Memory B cell (primary cell): Measurements from ENCODE around the gene NKX6-2.
"Not testable (repeated sequence)": the region's sequence is repeated elsewhere in the genome, so short reads cannot be mapped to it uniquely, and the experiment has no call there.

Experiments
- ATAC-seq: fragments of 150-1000 bp; cut with Tn5 transposase; 2 replicates; pipeline ENCODE4 v1.10.0; 2021; ENCODE audit warnings: low read depth, mild to moderate bottlenecking, moderate library complexity
- DNase-seq, 2 donors: peaks; one replicate each; pipeline ENCODE4 v3.0.0; 2022; ENCODE audit warnings: low spot score in 2 of 2
- H3K27ac Mint-ChIP-seq: one replicate; pipeline ENCODE4 v1.8.0; 2022; ENCODE audit warnings: mild to moderate bottlenecking, moderate library complexity, mixed read lengths
- H3K27me3 Mint-ChIP-seq: one replicate; pipeline ENCODE4 v1.8.0; 2022; ENCODE audit warnings: mixed read lengths
- H3K36me3 Mint-ChIP-seq: one replicate; pipeline ENCODE4 v1.8.0; 2022; ENCODE audit warnings: mild to moderate bottlenecking, mixed read lengths
- H3K4me1 Mint-ChIP-seq: one replicate; pipeline ENCODE4 v1.8.0; 2022; ENCODE audit warnings: mixed read lengths
- H3K4me3 Mint-ChIP-seq: one replicate; pipeline ENCODE4 v1.8.0; 2022; ENCODE audit warnings: mild to moderate bottlenecking, moderate library complexity, mixed read lengths
- H3K9me3 Mint-ChIP-seq: one replicate; pipeline ENCODE4 v1.8.0; 2022; ENCODE audit warnings: mixed read lengths

The NKX6-2 gene

GRCh38 chr10:132793871-132794849, 8.2 kb upstream of the NKX6-2 start:
- Mint-ChIP-seq H3K9me3 (no peaks in the 10 kb centered on the region), H3K27ac (no peak overlapping the region), H3K4me3 (no peak overlapping the region), H3K4me1 (no peaks in the 10 kb centered on the region), H3K27me3 (peaks cover 10% of the 10 kb centered on the region), H3K36me3 (no peaks in the 10 kb centered on the region)
- DNase-seq, result no peak
- ATAC-seq, result no peak

- peaks cover 10% of the 10 kb centered on the region for H3K27me3 Mint-ChIP-seq
- no peaks in the 10 kb centered on the region for H3K36me3 Mint-ChIP-seq
- H3K4me3 Mint-ChIP-seq, result no peak overlapping the region
- no peak for DNase-seq
- no peak overlapping the region for H3K27ac Mint-ChIP-seq
- H3K4me1 Mint-ChIP-seq, result no peaks in the 10 kb centered on the region
- ATAC-seq, result no peak
- H3K9me3 Mint-ChIP-seq, result no peaks in the 10 kb centered on the region
These were observed 7.3 kb upstream of the NKX6-2 start for GRCh38 chr10:132793213-132793612.

DNA sequence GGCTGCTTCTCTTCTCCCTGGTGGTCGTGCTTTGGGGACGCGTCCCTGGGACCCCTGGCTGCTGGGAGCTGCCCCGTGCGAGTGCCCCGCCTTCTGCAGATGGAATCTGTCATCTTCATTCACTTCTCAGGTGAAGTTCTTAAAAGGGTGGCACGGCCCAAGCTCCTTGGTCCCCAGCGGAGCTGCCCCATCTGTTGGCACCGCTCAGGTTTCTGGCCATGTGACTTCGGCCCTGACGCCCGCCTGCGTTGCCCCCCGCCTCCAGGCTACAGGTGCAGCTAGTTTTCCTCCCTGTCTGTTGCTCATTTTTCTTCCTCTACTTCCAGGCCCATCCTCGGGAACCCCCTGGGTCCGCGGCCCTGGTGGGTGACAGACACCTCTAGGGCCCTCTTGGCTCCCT, 6.8 kb upstream of the NKX6-2 start:
- Mint-ChIP-seq H3K27me3 (peaks cover 10% of the 10 kb centered on the region), H3K9me3 (no peaks in the 10 kb centered on the region), H3K36me3 (no peaks in the 10 kb centered on the region), H3K27ac (no peak overlapping the region), H3K4me3 (no peak overlapping the region), H3K4me1 (no peaks in the 10 kb centered on the region)
- no peak for DNase-seq
- ATAC-seq, result no peak

GRCh38 chr10:132792099-132792498, 6.2 kb upstream of the NKX6-2 start:
- H3K4me3 Mint-ChIP-seq, H3K4me1 Mint-ChIP-seq, H3K27ac Mint-ChIP-seq, DNase-seq, ATAC-seq, H3K9me3 Mint-ChIP-seq, H3K36me3 Mint-ChIP-seq, H3K27me3 Mint-ChIP-seq: not testable (repeated sequence)

DNA sequence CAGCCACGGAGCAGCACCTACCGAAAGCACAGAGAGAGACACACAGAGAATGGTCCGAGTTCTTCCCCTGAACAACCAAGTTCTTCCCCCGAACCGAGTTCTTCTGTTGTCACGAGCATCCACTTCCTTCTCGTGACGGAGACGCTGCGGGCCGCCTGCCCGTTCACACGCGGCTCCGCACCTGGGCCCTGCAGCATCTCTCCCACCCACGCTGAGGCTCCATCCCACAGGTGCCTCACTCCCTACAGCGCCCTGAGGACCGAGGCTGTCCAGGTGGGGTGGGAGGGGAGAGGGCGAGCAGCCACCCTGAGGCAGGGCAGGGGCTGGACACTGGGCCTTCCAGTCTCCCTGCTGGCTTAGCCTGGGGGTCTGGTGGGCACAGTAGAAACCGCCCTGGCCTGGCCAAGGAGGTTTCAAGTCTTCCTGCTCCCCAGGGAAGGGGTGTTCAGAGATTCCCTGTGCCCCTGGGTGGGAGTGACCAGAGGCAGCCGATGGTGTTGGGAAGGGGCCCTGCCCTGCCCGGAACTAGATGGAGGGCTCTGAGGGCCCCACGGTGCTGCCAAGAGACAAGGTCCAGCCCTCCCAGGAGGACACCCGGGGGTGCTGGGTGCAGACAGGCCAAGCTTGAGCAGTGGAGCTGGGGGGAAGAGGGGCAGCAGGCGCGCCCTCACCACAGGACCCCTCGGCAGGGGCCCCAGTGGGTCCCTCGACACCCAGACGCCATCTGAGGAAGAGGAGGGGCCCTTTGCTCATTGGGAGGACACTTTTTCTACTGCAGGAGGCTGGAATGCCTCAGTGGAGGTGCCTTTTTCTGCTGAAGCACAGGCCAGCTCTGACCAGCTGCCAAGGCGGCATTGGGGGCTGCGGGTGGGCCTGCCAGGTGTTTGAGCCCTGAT, 5.2 kb upstream of the NKX6-2 start:
- peaks cover 10% of the 10 kb centered on the region for H3K27me3 Mint-ChIP-seq
- no peaks in the 10 kb centered on the region for H3K4me1 Mint-ChIP-seq
- no peaks in the 10 kb centered on the region for H3K9me3 Mint-ChIP-seq
- H3K4me3 Mint-ChIP-seq, result no peak overlapping the region
- H3K36me3 Mint-ChIP-seq, result no peaks in the 10 kb centered on the region
- no peak for DNase-seq
- ATAC-seq, result peak; percentile 27
- H3K27ac Mint-ChIP-seq, result no peak overlapping the region

GRCh38 chr10:132790470-132790869, 4.5 kb upstream of the NKX6-2 start:
- H3K36me3 Mint-ChIP-seq, result no peaks in the 10 kb centered on the region
- peaks cover 10% of the 10 kb centered on the region for H3K27me3 Mint-ChIP-seq
- H3K4me3 Mint-ChIP-seq, result no peak overlapping the region
- no peaks in the 10 kb centered on the region for H3K4me1 Mint-ChIP-seq
- ATAC-seq (no peak), DNase-seq (no peak)
- no peaks in the 10 kb centered on the region for H3K9me3 Mint-ChIP-seq
- no peak overlapping the region for H3K27ac Mint-ChIP-seq

GRCh38 chr10:132789659-132790148, 3.8 kb upstream of the NKX6-2 start:
- Mint-ChIP-seq H3K9me3 (no peaks in the 10 kb centered on the region), H3K27ac (no peak overlapping the region), H3K36me3 (no peaks in the 10 kb centered on the region), H3K27me3 (peaks cover 10% of the 10 kb centered on the region), H3K4me1 (no peaks in the 10 kb centered on the region), H3K4me3 (no peak overlapping the region)
- DNase-seq, result no peak
- no peak for ATAC-seq

- H3K36me3 Mint-ChIP-seq, result no peaks in the 10 kb centered on the region
- no peak for ATAC-seq
These were observed 2.9 kb upstream of the NKX6-2 start for GRCh38 chr10:132788831-132789219.

GRCh38 chr10:132788180-132788830, 2.4 kb upstream of the NKX6-2 start:
- ATAC-seq (no peak), DNase-seq (no peak)
- peaks cover under 1% of the 10 kb centered on the region for H3K36me3 Mint-ChIP-seq
- no peak overlapping the region for H3K4me3 Mint-ChIP-seq
- no peak overlapping the region for H3K27ac Mint-ChIP-seq
- peaks cover 8% of the 10 kb centered on the region for H3K27me3 Mint-ChIP-seq
- no peaks in the 10 kb centered on the region for H3K4me1 Mint-ChIP-seq
- H3K9me3 Mint-ChIP-seq, result no peaks in the 10 kb centered on the region

More at GRCh38 chr10:132788831-132789219, 2.9 kb upstream of the NKX6-2 start:
- Mint-ChIP-seq H3K27me3 (peaks cover 8% of the 10 kb centered on the region), H3K27ac (no peak overlapping the region), H3K9me3 (no peaks in the 10 kb centered on the region), H3K4me1 (no peaks in the 10 kb centered on the region), H3K4me3 (no peak overlapping the region)
- no peak for DNase-seq

DNA sequence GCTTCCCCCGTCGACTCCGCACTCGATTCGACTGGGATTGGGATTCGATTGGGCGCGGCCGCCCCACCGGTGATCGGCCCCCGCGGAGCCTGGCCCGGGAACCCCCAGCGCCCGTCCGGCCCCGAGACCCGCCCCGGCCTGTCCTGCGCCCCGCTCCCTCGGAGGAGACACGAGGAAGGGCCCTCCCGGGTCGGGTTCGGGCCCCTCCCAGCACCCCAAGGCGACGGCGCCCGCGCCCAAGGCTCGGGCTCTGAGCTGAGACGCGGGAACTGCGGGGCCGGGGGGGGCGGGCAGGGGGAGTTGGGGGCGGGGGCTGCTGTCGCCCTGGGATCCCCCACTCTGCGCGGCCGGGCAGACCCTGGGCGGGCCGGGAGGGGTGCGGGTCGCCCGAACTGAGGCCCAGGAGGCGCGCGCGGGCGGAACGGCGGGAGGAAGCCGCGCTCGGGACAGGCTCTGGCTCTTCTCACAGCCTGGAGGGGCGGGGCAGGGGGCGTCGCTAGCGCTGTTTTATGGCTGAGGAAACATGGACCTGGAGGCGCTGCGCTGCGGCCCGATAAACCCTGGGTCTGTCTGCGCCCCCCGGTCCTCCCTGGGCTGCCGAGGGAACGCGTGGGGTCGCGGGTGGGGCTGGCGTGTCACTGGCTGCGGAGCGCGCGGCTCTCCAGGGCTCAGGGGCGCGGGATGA, 1.7 kb upstream of the NKX6-2 start:
- H3K36me3 Mint-ChIP-seq, result peaks cover 7% of the 10 kb centered on the region
- no peaks in the 10 kb centered on the region for H3K4me1 Mint-ChIP-seq
- ATAC-seq (no peak), DNase-seq (no peak)
- peaks cover 6% of the 10 kb centered on the region for H3K27me3 Mint-ChIP-seq
- H3K9me3 Mint-ChIP-seq, result no peaks in the 10 kb centered on the region
- H3K4me3 Mint-ChIP-seq, result no peak overlapping the region
- H3K27ac Mint-ChIP-seq, result no peak overlapping the region

DNA sequence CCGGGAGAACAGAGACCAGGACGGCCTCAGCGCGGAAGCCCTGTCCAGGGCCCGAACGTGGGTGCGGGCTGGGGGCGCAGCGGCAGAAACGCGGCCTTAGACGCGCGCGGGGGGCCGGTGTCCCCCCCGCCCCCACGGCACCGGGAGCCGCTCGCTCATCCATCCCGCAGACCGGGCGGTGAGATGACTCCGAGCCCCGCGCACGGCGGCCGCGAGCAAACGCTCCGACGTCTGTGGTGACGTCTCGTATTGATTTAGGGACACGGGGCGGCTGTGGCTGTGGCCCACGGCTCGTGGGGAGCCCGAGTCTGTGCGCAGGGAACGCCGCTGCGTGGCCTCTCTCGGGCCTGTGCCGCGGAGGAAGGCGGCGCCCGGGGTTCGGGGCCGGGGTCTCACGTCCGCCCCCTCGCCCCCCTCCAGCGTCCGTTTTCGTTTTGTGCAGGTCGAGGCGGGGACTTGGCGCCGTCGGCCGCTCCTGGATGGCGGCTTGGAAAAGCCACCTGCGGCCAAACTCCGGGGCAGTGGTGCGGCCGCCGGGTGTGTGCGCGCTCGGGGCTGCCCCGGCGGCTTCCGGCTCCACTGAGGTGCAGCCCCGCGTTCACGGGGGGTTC, 1.0 kb upstream of the NKX6-2 start:
- no peak overlapping the region for H3K4me3 Mint-ChIP-seq
- H3K27me3 Mint-ChIP-seq, result peaks cover 6% of the 10 kb centered on the region
- H3K4me1 Mint-ChIP-seq, result no peaks in the 10 kb centered on the region
- DNase-seq (no peak), ATAC-seq (no peak)
- H3K9me3 Mint-ChIP-seq, result no peaks in the 10 kb centered on the region
- H3K36me3 Mint-ChIP-seq, result peaks cover 11% of the 10 kb centered on the region
- no peak overlapping the region for H3K27ac Mint-ChIP-seq

GRCh38 chr10:132786476-132786883, 533 bp upstream of the NKX6-2 start:
- peaks cover 6% of the 10 kb centered on the region for H3K27me3 Mint-ChIP-seq
- H3K4me3 Mint-ChIP-seq, result no peak overlapping the region
- no peak overlapping the region for H3K27ac Mint-ChIP-seq
- peaks cover 16% of the 10 kb centered on the region for H3K36me3 Mint-ChIP-seq
- no peak for ATAC-seq
- no peak for DNase-seq
- H3K4me1 Mint-ChIP-seq, result no peaks in the 10 kb centered on the region
- no peaks in the 10 kb centered on the region for H3K9me3 Mint-ChIP-seq
